ENCODE data around the gene DCBLD1. TPM values are rescaled to one million over a fixed set of nuclear protein-coding genes. Genes with fewer than 3 reads are reported as not detected.
A peak's percentile ranks its signal among the peaks of the same experiment; 100 is the strongest.

The DCBLD1 gene
- total and polyA plus RNA-seq, 2 of the 4 experiments (the other 2 are of a cell fraction): 21.1 to 27.8 TPM

DNA sequence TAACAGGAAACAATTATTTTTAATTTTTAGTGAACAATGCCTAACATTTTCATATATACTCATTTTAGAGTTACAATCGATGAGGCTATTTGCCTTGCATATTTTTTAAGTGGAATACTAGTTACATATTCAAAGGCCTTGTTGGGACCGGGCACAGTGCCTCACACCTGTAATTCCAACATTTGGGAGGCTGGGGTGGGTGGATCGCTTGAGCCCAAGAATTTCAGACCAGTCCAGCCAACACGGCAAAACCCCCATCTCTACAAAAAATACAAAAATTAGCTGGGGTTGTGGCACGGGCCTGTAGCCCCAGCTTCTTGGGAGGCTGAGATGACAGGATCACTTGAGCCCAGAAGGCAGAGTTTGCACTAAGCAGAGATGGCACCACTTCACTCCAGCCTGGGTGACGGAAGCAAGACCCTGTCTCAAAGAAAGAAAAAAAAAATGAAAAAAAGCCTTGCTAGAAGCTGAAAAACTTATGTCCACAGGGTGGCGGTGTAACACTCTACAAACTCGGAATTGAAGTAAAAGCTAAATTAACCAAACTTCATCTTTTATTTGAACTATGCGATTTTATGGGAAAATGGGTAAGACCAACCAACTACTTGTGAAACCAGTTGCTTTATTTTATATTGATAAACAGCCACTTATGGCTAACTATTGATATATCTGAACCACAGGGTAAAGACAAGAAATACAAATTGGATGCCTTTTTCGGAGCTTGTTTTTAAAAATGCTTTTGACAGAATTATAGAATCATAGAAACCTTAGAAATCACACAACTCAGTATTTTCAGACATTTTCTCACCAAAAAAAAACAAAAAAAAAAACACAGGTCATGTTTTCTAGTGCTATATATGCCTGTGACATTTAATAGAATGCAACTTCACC is 32.7 kb upstream of the DCBLD1 start:
- POLR2A ChIA-PET (ENCODE audit: unreplicated experiment): interaction anchor here (0.6 to 1.0 kb wide), 2 partner anchors 153 to 161 kb away, joined by 3 to 10 read pairs; partner anchors contain the start of gene GOPC
- peak overlapping the region; percentile 57; the same call in 1 of the 2 replicates for H3K23ac ChIP-seq (ENCODE audit: low read depth, low read length)
- H3K36me3 ChIP-seq (ENCODE audit: control insufficient read depth, insufficient read depth, low read length): no peaks in the 10 kb centered on the region
- peak overlapping the region; percentile 89 for H2AK5ac ChIP-seq (ENCODE audit: low read depth, low read length)
- CTCF ChIA-PET: interaction anchor here (0.5 to 2.2 kb wide), 29 partner anchors 10 to 380 kb away, joined by 3 to 17 read pairs (median 4); no protein-coding TSS in a partner anchor
- dilution Hi-C loops (cut with HindIII; ENCODE audit: low sequenced_read_pairs, unreplicated experiment) (no loop called here), in situ Hi-C loops (cut with MboI; ENCODE audit: low sequenced_read_pairs) (loop anchor here (5.0 kb wide), 2 partner anchors 103 to 153 kb away; partner anchors contain the start of gene GOPC), intact Hi-C loops (cut with micrococcal nuclease) (loop anchor here (1.0 to 2.0 kb wide), 6 partner anchors 33 to 226 kb away; partner anchors contain the start of genes DCBLD1 and NUS1)
- peak overlapping the region; percentile 97 for H2BK120ac ChIP-seq (ENCODE audit: low read depth, low read length)
- peaks cover 12% of the 10 kb centered on the region for H3K4me1 ChIP-seq (ENCODE audit: control insufficient read depth, insufficient read depth, low read length)
- no peaks in the 10 kb centered on the region for H4K20me1 ChIP-seq (ENCODE audit: insufficient read depth, low read length)
- H3K9me3 ChIP-seq (ENCODE audit: control insufficient read depth, insufficient read depth, low read length): no peaks in the 10 kb centered on the region
- H3K4me3 ChIP-seq (ENCODE audit: insufficient read depth, low read depth, low read length): no peak overlapping the region
- peak overlapping the region; percentile 47; the same call in 1 of the 2 replicates for H3K27ac ChIP-seq (ENCODE audit: insufficient read depth, low read length)
- peak overlapping the region; percentile 79 for H3K18ac ChIP-seq (ENCODE audit: low read depth, low read length)
- H3K79me1 ChIP-seq (ENCODE audit: low read depth in 1 of 2, low read length in 2 of 2): no peaks in the 10 kb centered on the region
- H3K14ac ChIP-seq (replicated peaks; ENCODE audit: low read depth, low read length): peak overlapping the region; percentile 87
- DNase-seq: peak; percentile 83
- peak overlapping the region; percentile 85 for H2AFZ ChIP-seq (replicated peaks; ENCODE audit: low read length, poor library complexity)
- H2BK5ac ChIP-seq (ENCODE audit: low read depth, low read length, poor library complexity, severe bottlenecking): peak overlapping the region; percentile 81
- H3K4me2 ChIP-seq (ENCODE audit: low read depth, low read length): peak overlapping the region; percentile 64
- no TSS peak for BruUV-seq (replicated peaks)
- WGBS, 2 experiments (ENCODE audit: extremely low coverage in 2 of 2, insufficient read length in 1 of 2): 44% methylated on average over 3 of the region's 10 CpGs; no CpG with 5 or more reads in 1 of the 2 experiments
- H3K56ac ChIP-seq (ENCODE audit: extremely low read depth, insufficient read depth, low read length): peak overlapping the region; percentile 70; the same call in 1 of the 2 replicates
- H4K8ac ChIP-seq (ENCODE audit: low read depth in 2 of 2, low read length in 2 of 2): peak overlapping the region; percentile 45 to 93; a peak in 3 of 4 replicates
- ATAC-seq (ENCODE audit: low read depth): no peak; the same call in 1 of the 2 replicates
- H3K27me3 ChIP-seq (ENCODE audit: control insufficient read depth, insufficient read depth, low read length): no peaks in the 10 kb centered on the region
- peak overlapping the region; percentile 59; the same call in 1 of the 3 replicates for H2BK15ac ChIP-seq (ENCODE audit: low read depth, low read length)
- peak overlapping the region; percentile 92 for H2BK20ac ChIP-seq (ENCODE audit: low read depth, low read length)
- TF ChIP-seq SMC3 (IDR thresholded peaks at IDR 0.05; ENCODE audit: low read depth, low read length) (peak; percentile 79), BHLHE40 (IDR thresholded peaks at IDR 0.05; ENCODE audit: low read depth, low read length) (no peak), RAD21 (IDR thresholded peaks at IDR 0.05; ENCODE audit: low read length) (peak; percentile 84)
- TF ChIP-seq, protein P1, sequence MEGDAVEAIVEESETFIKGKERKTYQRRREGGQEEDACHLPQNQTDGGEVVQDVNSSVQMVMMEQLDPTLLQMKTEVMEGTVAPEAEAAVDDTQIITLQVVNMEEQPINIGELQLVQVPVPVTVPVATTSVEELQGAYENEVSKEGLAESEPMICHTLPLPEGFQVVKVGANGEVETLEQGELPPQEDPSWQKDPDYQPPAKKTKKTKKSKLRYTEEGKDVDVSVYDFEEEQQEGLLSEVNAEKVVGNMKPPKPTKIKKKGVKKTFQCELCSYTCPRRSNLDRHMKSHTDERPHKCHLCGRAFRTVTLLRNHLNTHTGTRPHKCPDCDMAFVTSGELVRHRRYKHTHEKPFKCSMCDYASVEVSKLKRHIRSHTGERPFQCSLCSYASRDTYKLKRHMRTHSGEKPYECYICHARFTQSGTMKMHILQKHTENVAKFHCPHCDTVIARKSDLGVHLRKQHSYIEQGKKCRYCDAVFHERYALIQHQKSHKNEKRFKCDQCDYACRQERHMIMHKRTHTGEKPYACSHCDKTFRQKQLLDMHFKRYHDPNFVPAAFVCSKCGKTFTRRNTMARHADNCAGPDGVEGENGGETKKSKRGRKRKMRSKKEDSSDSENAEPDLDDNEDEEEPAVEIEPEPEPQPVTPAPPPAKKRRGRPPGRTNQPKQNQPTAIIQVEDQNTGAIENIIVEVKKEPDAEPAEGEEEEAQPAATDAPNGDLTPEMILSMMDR (conservative IDR thresholded peaks at IDR 0.05; ENCODE audit: low read depth, low read length): peak; percentile 82
- H3K9me1 ChIP-seq (ENCODE audit: insufficient read depth, low read length): peaks cover 12% of the 10 kb centered on the region
- H3K4ac ChIP-seq (ENCODE audit: low read depth, low read length): peak overlapping the region; percentile 88
- H4K5ac ChIP-seq (ENCODE audit: low read depth, low read length): peak overlapping the region; percentile 95
- peak overlapping the region; percentile 86 for H4K91ac ChIP-seq (ENCODE audit: insufficient read depth, low read depth, low read length)
- no peak overlapping the region for H2AK9ac ChIP-seq (replicated peaks; ENCODE audit: low read depth, low read length, poor library complexity)
- H3K9ac ChIP-seq (ENCODE audit: low read depth, low read length): peak overlapping the region; percentile 35
